ENCODE results near the gene COLEC12. TPM values are rescaled to one million over a fixed set of nuclear protein-coding genes. Genes with fewer than 3 reads are reported as not detected.

COLEC12 gene
- total and polyA plus RNA-seq, 2 donors (not counting 3 experiments of a cell fraction or from before 2014, with no cell fraction given): 8.0 to 17.1 TPM

DNA sequence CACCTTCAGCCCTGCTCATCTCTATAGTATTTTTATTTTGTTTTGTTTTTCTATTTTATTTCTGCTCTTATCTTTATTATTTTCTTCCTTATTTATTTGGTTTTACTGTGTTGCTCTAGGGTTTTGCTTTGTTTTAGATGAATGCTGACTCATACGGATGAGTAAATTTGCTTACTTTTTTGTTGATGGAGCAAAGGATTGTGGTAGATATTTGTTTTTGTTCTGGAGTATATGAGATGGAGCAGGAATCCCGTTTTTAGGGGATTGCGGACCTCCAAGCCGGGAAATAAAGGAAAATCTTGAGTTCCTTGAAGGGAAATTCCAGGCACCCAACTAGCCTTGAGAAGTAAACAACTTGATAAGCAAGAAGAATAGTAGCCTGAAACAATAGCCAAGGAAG is 15.3 kb upstream of the COLEC12 start:
- Histone ChIP-seq H3K9ac (replicated peaks; ENCODE audit: extremely low read depth, insufficient read depth, low read length) (peak overlapping the region; percentile 38), H3K9me1 (replicated peaks; ENCODE audit: control insufficient read depth, extremely low read depth, insufficient read depth, low read length) (no peaks in the 10 kb centered on the region), H3K4me1 (ENCODE audit: control insufficient read depth, extremely low read depth, insufficient read depth, low read length) (peaks cover 35% of the 10 kb centered on the region), H3K36me3 (ENCODE audit: control insufficient read depth in 2 of 2, extremely low read depth in 1 of 2, insufficient read depth in 2 of 2, low read length in 2 of 2) (no peaks in the 10 kb centered on the region), H2AFZ (ENCODE audit: low read depth, low read length) (peak overlapping the region; percentile 62), H3K4me3 (replicated peaks in 1 of 3; ENCODE audit: insufficient read depth in 1 of 3, low read depth in 1 of 3, low read length in 3 of 3) (no peak overlapping the region), H3K79me2 (ENCODE audit: control insufficient read depth, insufficient read depth, low read length) (no peaks in the 10 kb centered on the region), H3K9me3 (replicated peaks; ENCODE audit: control insufficient read depth, insufficient read depth, low read length) (no peaks in the 10 kb centered on the region), H3K4me2 (ENCODE audit: insufficient read depth, low read length) (peak overlapping the region; percentile 92), H3K27me3 (ENCODE audit: control insufficient read depth in 2 of 2, insufficient read depth in 2 of 2, low read length in 2 of 2) (no peaks in the 10 kb centered on the region), H4K20me1 (replicated peaks; ENCODE audit: control insufficient read depth, extremely low read depth, insufficient read depth, low read length) (no peaks in the 10 kb centered on the region), H3K27ac (ENCODE audit: insufficient read depth, low read depth, low read length) (peak overlapping the region; percentile 82)
- BruUV-seq (replicated peaks): TSS peak; percentile 75
- TF ChIP-seq MYC (IDR thresholded peaks at IDR 0.05; ENCODE audit: low read depth, low read length) (no peak), POLR2AphosphoS5 (IDR thresholded peaks at IDR 0.05; ENCODE audit: insufficient read depth, low read depth, low read length) (no peak), GATA2 (IDR thresholded peaks at IDR 0.05; ENCODE audit: insufficient read depth, insufficient read length, low read depth, low read length) (peak; percentile 12), JUN (IDR thresholded peaks at IDR 0.05; ENCODE audit: borderline replicate concordance, insufficient read depth, insufficient read length, low read depth) (no peak), FOS (IDR thresholded peaks at IDR 0.05; ENCODE audit: borderline replicate concordance, insufficient read depth, low read length) (peak; percentile 67), POLR2A (IDR thresholded peaks at IDR 0.05; ENCODE audit: low read depth, low read length) (no peak)
- TF ChIP-seq, protein P1, sequence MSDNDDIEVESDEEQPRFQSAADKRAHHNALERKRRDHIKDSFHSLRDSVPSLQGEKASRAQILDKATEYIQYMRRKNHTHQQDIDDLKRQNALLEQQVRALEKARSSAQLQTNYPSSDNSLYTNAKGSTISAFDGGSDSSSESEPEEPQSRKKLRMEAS (IDR thresholded peaks at IDR 0.05; ENCODE audit: insufficient read depth, insufficient read length): no peak
- CTCF ChIA-PET: interaction anchor here (1.6 kb wide), 1 partner anchor 13 kb away, joined by 3 read pairs; no protein-coding TSS in a partner anchor
- POLR2A ChIA-PET: no interaction called here
- intact Hi-C loops (cut with micrococcal nuclease): loop anchor here (1.0 to 5.0 kb wide), 2 partner anchors 9 to 249 kb away; partner anchors contain the start of gene THOC1
- FAIRE-seq (no peak), DNase-seq (ENCODE audit: low read depth, low spot score) (peak; percentile 71)
- dilution Hi-C loops (cut with MboI; ENCODE audit: extremely low pct_ligation_motif_present, low sequenced_read_pairs): no loop called here
